SK-N-SH treated with all-trans-retinoic acid at 6 μM for 48 hours (cell line): ENCODE measurements around the gene BBS1.

Experiments used
- ATAC-seq: fragments of 200-7000 bp; cut with Tn5 transposase; 3 replicates; pipeline ENCODE4 v1.9.1; 2020; ENCODE audit warnings: mild to moderate bottlenecking, moderate library complexity
- ARNTL ChIP-seq: fragments of 450-650 bp; formaldehyde crosslinking; IDR thresholded peaks from 2 replicates; pipeline ENCODE4 v1.5.0; 2020; ENCODE audit warnings: low read depth, mild to moderate bottlenecking, moderate library complexity, borderline replicate concordance
- BACH2 ChIP-seq: fragments of 250-450 bp; sonication (Bioruptor Pico); IDR thresholded peaks from 2 replicates; pipeline ENCODE4 v1.9.0; 2021; ENCODE audit warnings: mild to moderate bottlenecking, borderline replicate concordance
- CREB5 ChIP-seq: fragments of 250-450 bp; sonication (Bioruptor Pico); IDR thresholded peaks from 2 replicates; pipeline ENCODE4 v1.5.1; 2020; ENCODE audit warnings: low read depth, mild to moderate bottlenecking, moderate library complexity
- CSDC2 ChIP-seq: fragments of 250-450 bp; sonication (Bioruptor Pico); IDR thresholded peaks from 2 replicates; pipeline ENCODE4 v1.5.0; 2020; ENCODE audit warnings: mild to moderate bottlenecking, moderate library complexity
- CSRNP3 ChIP-seq: fragments of 250-450 bp; sonication (Bioruptor Pico); IDR thresholded peaks from 2 replicates; pipeline ENCODE4 v1.5.1; 2021; ENCODE audit warnings: mild to moderate bottlenecking, moderate library complexity
- GLIS3 ChIP-seq: fragments of 250-450 bp; sonication (Bioruptor Pico); IDR thresholded peaks from 2 replicates; pipeline ENCODE4 v1.5.0; 2020; ENCODE audit warnings: mild to moderate bottlenecking, moderate library complexity
- OSR1 ChIP-seq: fragments of 250-450 bp; sonication (Bioruptor Pico); IDR thresholded peaks from 2 replicates; pipeline ENCODE4 v1.8.0; 2022; ENCODE audit warnings: moderate library complexity, mild to moderate bottlenecking, inconsistent platforms
- PATZ1 ChIP-seq: fragments of 250-450 bp; sonication (Bioruptor Pico); IDR thresholded peaks from 2 replicates; pipeline ENCODE4 v1.8.0; 2020; ENCODE audit warnings: mild to moderate bottlenecking, moderate library complexity, borderline replicate concordance
- POU6F1 ChIP-seq: fragments of 250-450 bp; sonication (Bioruptor Pico); IDR thresholded peaks from 2 replicates; pipeline ENCODE4 v1.8.0; 2021; ENCODE audit warnings: low read depth, mild to moderate bottlenecking, moderate library complexity, borderline replicate concordance
- PPARA ChIP-seq: fragments of 250-450 bp; sonication (Bioruptor Pico); IDR thresholded peaks from 2 replicates; pipeline ENCODE4 v1.5.0; 2020; ENCODE audit warnings: mild to moderate bottlenecking, borderline replicate concordance
- RARB ChIP-seq: fragments of 250-450 bp; sonication (Bioruptor Pico); IDR thresholded peaks from 2 replicates; pipeline ENCODE4 v1.8.0; 2021; ENCODE audit warnings: mild to moderate bottlenecking, moderate library complexity
- SNAI2 ChIP-seq: fragments of 250-450 bp; sonication (Bioruptor Pico); IDR thresholded peaks from 2 replicates; pipeline ENCODE4 v1.5.0; 2020; ENCODE audit warnings: mild to moderate bottlenecking, moderate library complexity
- TCF4 ChIP-seq: fragments of 250-450 bp; sonication (Bioruptor Pico); IDR thresholded peaks from 2 replicates; pipeline ENCODE4 v1.8.0; 2021; ENCODE audit warnings: mild to moderate bottlenecking, moderate library complexity, borderline replicate concordance
- TOX ChIP-seq: fragments of 250-450 bp; sonication (Bioruptor Pico); IDR thresholded peaks from 2 replicates; pipeline ENCODE4 v1.8.0; 2021; ENCODE audit warnings: mild to moderate bottlenecking, moderate library complexity, borderline replicate concordance
- ZC3H10 ChIP-seq: fragments of 250-450 bp; sonication (Bioruptor Pico); IDR thresholded peaks from 2 replicates; pipeline ENCODE4 v1.5.1; 2021; ENCODE audit warnings: mild to moderate bottlenecking, moderate library complexity
- ZFP3 ChIP-seq: fragments of 250-450 bp; sonication (Bioruptor Pico); IDR thresholded peaks from 2 replicates; pipeline ENCODE4 v1.5.0; 2020; ENCODE audit warnings: mild to moderate bottlenecking, moderate library complexity
- ZNF565 ChIP-seq: fragments of 450-650 bp; formaldehyde crosslinking; conservative IDR thresholded peaks from 2 replicates; pipeline ENCODE4 v1.5.0; 2020; ENCODE audit warnings: low read depth, mild to moderate bottlenecking, moderate library complexity
- ZNF70 ChIP-seq: fragments of 450-650 bp; formaldehyde crosslinking; IDR thresholded peaks from 2 replicates; pipeline ENCODE4 v1.5.0; 2020; ENCODE audit warnings: mild to moderate bottlenecking, moderate library complexity
- ZNF8 ChIP-seq: fragments of 450-650 bp; formaldehyde crosslinking; IDR thresholded peaks from 2 replicates; pipeline ENCODE4 v1.5.0; 2020; ENCODE audit warnings: mild to moderate bottlenecking, moderate library complexity

The BBS1 gene

GRCh38 chr11:66562275-66562674 is 51.8 kb downstream of the BBS1 start:
- TF ChIP-seq RARB: no peak
- TF ChIP-seq TOX (CRISPR knock-in tag): no peak
- TF ChIP-seq ZNF8 (CRISPR knock-in tag): no peak
- no peak for TF ChIP-seq SNAI2 (CRISPR knock-in tag)
- TF ChIP-seq POU6F1: no peak
- no peak for TF ChIP-seq PATZ1 (CRISPR knock-in tag)
- TF ChIP-seq ZNF70: no peak
- no peak for TF ChIP-seq ZC3H10 (CRISPR knock-in tag)
- TF ChIP-seq TCF4 (CRISPR knock-in tag): no peak
- TF ChIP-seq ZNF565 (CRISPR knock-in tag): no peak
- TF ChIP-seq ZFP3 (CRISPR knock-in tag): no peak
- no peak for TF ChIP-seq CREB5 (CRISPR knock-in tag)
- TF ChIP-seq PPARA (CRISPR knock-in tag): no peak
- TF ChIP-seq OSR1 (CRISPR knock-in tag): no peak
- no peak for TF ChIP-seq BACH2 (CRISPR knock-in tag)
- no peak for TF ChIP-seq GLIS3 (CRISPR knock-in tag)
- no peak for TF ChIP-seq ARNTL (CRISPR knock-in tag)
- TF ChIP-seq CSRNP3 (CRISPR knock-in tag): no peak
- no peak for ATAC-seq

GRCh38 chr11:66562907-66563583 is 52.6 kb downstream of the BBS1 start:
- TF ChIP-seq TOX (CRISPR knock-in tag) (no peak), PPARA (CRISPR knock-in tag) (no peak), CSDC2 (CRISPR knock-in tag) (no peak), POU6F1 (no peak), CREB5 (CRISPR knock-in tag) (no peak), ARNTL (CRISPR knock-in tag) (no peak), OSR1 (CRISPR knock-in tag) (no peak), GLIS3 (CRISPR knock-in tag) (no peak), PATZ1 (CRISPR knock-in tag) (no peak), TCF4 (CRISPR knock-in tag) (no peak), SNAI2 (CRISPR knock-in tag) (no peak)
- no peak for ATAC-seq
